NCI-H226 (cell line): ENCODE data around the gene HSPBAP1.
"Not testable (repeated sequence)": the region's sequence is repeated elsewhere in the genome, so short reads cannot be mapped to it uniquely, and the experiment has no call there.

Experiments used
- DNase-seq: peaks from one replicate; pipeline ENCODE4 v3.0.0-alpha.2; 2015

The HSPBAP1 gene

GRCh38 chr3:122732682-122733525 lies 60.7 kb downstream of the HSPBAP1 start:
- DNase-seq = not testable (repeated sequence)

- DNase-seq = no peak
Observed at GRCh38 chr3:122730240-122730639, 63.4 kb downstream of the HSPBAP1 start.

GRCh38 chr3:122728756-122729514 lies 64.7 kb downstream of the HSPBAP1 start:
- no peak for DNase-seq

GRCh38 chr3:122728186-122728585 lies 65.4 kb downstream of the HSPBAP1 start:
- DNase-seq = no peak

GRCh38 chr3:122727766-122728165 lies 65.9 kb downstream of the HSPBAP1 start:
- DNase-seq = no peak

- no peak for DNase-seq
Observed at GRCh38 chr3:122727294-122727693, 66.3 kb downstream of the HSPBAP1 start.

GRCh38 chr3:122725106-122725505 lies 68.5 kb downstream of the HSPBAP1 start:
- no peak for DNase-seq

- DNase-seq = no peak
Observed at GRCh38 chr3:122719273-122719921, 74.2 kb downstream of the HSPBAP1 start.

GRCh38 chr3:122716667-122717066 lies 77.0 kb downstream of the HSPBAP1 start:
- DNase-seq = no peak

GRCh38 chr3:122714273-122714672 lies 79.4 kb downstream of the HSPBAP1 start:
- peak; percentile 2 for DNase-seq

GRCh38 chr3:122710616-122711251 lies 82.9 kb downstream of the HSPBAP1 start:
- DNase-seq = not testable (repeated sequence)

- DNase-seq = no peak
Observed at GRCh38 chr3:122705379-122705778, 88.3 kb downstream of the HSPBAP1 start.

GRCh38 chr3:122700193-122700592 lies 93.4 kb downstream of the HSPBAP1 start:
- DNase-seq = no peak

- no peak for DNase-seq
Observed at GRCh38 chr3:122697952-122698620, 95.5 kb downstream of the HSPBAP1 start.

GRCh38 chr3:122695927-122696561 lies 97.6 kb downstream of the HSPBAP1 start:
- no peak for DNase-seq

GRCh38 chr3:122694966-122695365 lies 98.7 kb downstream of the HSPBAP1 start:
- DNase-seq = no peak

- no peak for DNase-seq
Observed at GRCh38 chr3:122692674-122693073, 101.0 kb downstream of the HSPBAP1 start.

- peak; percentile 37 for DNase-seq
Observed at GRCh38 chr3:122691195-122691594, 102.4 kb downstream of the HSPBAP1 start.

GRCh38 chr3:122690096-122690495 lies 103.5 kb downstream of the HSPBAP1 start:
- no peak for DNase-seq
